HFFc6 (cell line): Measurements from ENCODE around the gene CALY. TPM values are rescaled to one million over a fixed set of nuclear protein-coding genes. Genes with fewer than 3 reads are reported as not detected.

Experiments used
- DNase-seq: peaks from one replicate; pipeline ENCODE4 v3.0.0-alpha.2; 2018
- H3K27ac Mint-ChIP-seq: 2 replicates; pipeline ENCODE4 v1.8.0; 2020; ENCODE audit warnings: mild to moderate bottlenecking, mixed read lengths
- H3K27me3 Mint-ChIP-seq: 2 replicates; pipeline ENCODE4 v1.8.0; 2021; ENCODE audit warnings: mild to moderate bottlenecking, moderate library complexity, mixed read lengths; ENCODE audit not compliant: insufficient read depth
- H3K36me3 Mint-ChIP-seq: 2 replicates; pipeline ENCODE4 v1.8.0; 2021; ENCODE audit warnings: low read depth, mixed read lengths
- H3K4me1 Mint-ChIP-seq: 2 replicates; pipeline ENCODE4 v1.8.0; 2020; ENCODE audit warnings: low read depth, mixed read lengths
- H3K4me3 Mint-ChIP-seq: 2 replicates; pipeline ENCODE4 v1.8.0; 2020; ENCODE audit warnings: mild to moderate bottlenecking, moderate library complexity, mixed read lengths
- H3K9me3 Mint-ChIP-seq: 2 replicates; pipeline ENCODE4 v1.8.0; 2020; ENCODE audit warnings: mild to moderate bottlenecking, mixed read lengths
- long read RNA-seq: library from polyadenylated mRNA; unstranded; transcript quantifications from one replicate; pipeline ENCODE4 v2.0.0, GENCODE V29; 2019
- total RNA-seq, 6 experiments: library from RNA; stranded (reverse); fragmentation: NEBNext Ultra II Directional; extraction: Animal tissue kit (Norgen Biotek cat#: 25700); gene quantifications; 2 replicates in 1 of 6; 3 replicates in 5 of 6; pipeline ENCODE4 v1.2.3, GENCODE V29; 2021
- TF ChIP-seq, protein P1 (sequence below): fragments of 200-600 bp; sonication (generic); IDR thresholded peaks from 2 replicates; pipeline ENCODE4 v1.5.0; 2021; ENCODE audit warnings: antibody characterized with exemption, mild to moderate bottlenecking

Gene CALY, protein sequence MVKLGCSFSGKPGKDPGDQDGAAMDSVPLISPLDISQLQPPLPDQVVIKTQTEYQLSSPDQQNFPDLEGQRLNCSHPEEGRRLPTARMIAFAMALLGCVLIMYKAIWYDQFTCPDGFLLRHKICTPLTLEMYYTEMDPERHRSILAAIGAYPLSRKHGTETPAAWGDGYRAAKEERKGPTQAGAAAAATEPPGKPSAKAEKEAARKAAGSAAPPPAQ
- under 1 TPM in 1 of 6 experiments, not detected in 5; 0.31 TPM for total RNA-seq
- long read RNA-seq, result 0 reads

DNA sequence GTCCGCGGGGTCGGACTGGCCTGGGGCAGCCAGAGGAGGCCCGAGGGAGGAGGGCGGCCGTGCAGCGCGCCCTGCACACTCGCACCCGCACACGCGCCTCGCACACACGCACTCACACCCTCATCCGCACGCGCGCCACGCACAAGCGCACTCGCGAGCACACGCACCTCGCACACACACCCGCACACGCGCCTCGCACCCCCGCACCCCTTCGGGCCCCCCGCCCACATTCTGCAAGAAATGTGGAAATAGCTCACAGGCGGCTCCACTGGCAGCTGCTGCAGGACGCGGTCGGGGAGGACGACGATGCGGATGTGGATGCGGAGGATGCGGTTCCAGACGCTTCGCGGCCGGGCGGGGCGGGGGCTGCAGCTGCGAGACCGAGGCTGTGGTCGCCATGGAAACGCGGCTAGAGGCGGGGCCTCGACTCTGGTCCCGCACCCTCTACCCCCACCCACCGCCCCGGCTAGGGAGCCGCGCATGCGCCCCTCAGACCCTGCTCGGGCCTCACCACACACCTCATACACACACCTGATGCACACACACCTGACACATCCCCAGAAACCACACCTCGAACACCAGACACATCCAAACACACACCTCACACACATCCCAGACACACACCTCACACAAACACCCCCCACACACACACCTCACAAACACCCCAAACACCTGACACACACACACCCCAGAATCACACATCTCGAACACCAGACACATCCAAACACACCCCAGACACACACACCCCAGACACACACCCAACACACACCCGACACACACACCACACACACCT lies at the start of gene CALY:
Gene CALY (minus strand): TSS at position 320 of the 793 bp plus-strand sequence. CDS start 7,907 bp downstream, outside the sequence.
- no peak for DNase-seq

DNA sequence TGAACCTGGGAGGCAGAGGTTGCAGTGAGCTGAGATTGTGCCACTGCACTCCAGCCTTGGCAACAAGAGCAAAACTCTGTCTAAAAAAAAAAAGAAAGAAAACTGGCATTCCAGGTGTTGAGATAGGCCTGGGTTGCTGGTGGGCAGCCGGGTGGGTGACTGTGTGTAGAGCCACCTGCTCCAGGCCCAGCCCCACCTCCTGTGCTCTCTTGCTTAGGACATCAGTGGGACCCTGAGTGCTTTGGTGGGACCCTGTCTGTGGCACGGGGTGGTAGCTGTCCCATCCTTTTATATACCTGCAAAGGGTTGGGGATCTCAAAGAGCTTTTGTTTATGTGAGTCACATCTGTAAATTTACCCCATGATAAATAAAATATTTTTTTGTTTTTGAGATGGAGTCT lies 48.5 kb upstream of the CALY start:
- no peak for DNase-seq
- Mint-ChIP-seq H3K9me3 (no peaks in the 10 kb centered on the region), H3K36me3 (no peaks in the 10 kb centered on the region; the same call in none of the 2 replicates), H3K27me3 (no peaks in the 10 kb centered on the region), H3K27ac (no peak overlapping the region), H3K4me1 (peaks cover 2% of the 10 kb centered on the region; the same call in 1 of the 2 replicates), H3K4me3 (no peak overlapping the region)
- TF ChIP-seq, protein P1, sequence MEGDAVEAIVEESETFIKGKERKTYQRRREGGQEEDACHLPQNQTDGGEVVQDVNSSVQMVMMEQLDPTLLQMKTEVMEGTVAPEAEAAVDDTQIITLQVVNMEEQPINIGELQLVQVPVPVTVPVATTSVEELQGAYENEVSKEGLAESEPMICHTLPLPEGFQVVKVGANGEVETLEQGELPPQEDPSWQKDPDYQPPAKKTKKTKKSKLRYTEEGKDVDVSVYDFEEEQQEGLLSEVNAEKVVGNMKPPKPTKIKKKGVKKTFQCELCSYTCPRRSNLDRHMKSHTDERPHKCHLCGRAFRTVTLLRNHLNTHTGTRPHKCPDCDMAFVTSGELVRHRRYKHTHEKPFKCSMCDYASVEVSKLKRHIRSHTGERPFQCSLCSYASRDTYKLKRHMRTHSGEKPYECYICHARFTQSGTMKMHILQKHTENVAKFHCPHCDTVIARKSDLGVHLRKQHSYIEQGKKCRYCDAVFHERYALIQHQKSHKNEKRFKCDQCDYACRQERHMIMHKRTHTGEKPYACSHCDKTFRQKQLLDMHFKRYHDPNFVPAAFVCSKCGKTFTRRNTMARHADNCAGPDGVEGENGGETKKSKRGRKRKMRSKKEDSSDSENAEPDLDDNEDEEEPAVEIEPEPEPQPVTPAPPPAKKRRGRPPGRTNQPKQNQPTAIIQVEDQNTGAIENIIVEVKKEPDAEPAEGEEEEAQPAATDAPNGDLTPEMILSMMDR, result no peak

More for the DNA sequence above, at the start of gene CALY:
- Mint-ChIP-seq H3K36me3 (no peaks in the 10 kb centered on the region), H3K27me3 (peaks cover 35% of the 10 kb centered on the region), H3K4me1 (no peaks in the 10 kb centered on the region), H3K9me3 (no peaks in the 10 kb centered on the region), H3K27ac (no peak within 1 kb of the TSS), H3K4me3 (no peak within 1 kb of the TSS)
- TF ChIP-seq, protein P1, result no peak

DNA sequence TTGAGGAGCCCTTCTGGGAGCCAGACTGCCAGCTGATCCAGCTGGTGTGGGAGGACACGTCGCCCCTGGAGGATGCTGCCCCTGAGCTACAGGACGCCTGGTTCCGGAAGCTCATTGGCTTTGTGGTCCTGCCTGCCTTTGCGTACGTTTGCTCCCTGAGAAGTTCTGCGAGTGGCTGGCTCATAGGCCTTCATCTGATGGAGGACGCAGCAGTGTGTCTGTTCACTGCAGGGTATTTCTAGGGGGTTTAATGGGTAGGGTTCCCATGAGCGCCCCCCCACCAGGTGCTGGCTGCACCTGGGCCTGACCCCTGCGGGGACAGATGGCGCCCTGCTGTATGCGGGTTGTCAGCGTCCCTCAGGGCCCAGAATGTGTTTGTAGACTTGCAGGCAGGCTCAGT lies 47.4 kb upstream of the CALY start:
- no peaks in the 10 kb centered on the region for H3K4me1 Mint-ChIP-seq
- H3K36me3 Mint-ChIP-seq, result no peaks in the 10 kb centered on the region; the same call in none of the 2 replicates
- DNase-seq, result no peak
- no peak overlapping the region for H3K27ac Mint-ChIP-seq
- H3K4me3 Mint-ChIP-seq, result no peak overlapping the region
- TF ChIP-seq, protein P1, result no peak
- no peaks in the 10 kb centered on the region for H3K9me3 Mint-ChIP-seq
- no peaks in the 10 kb centered on the region for H3K27me3 Mint-ChIP-seq

DNA sequence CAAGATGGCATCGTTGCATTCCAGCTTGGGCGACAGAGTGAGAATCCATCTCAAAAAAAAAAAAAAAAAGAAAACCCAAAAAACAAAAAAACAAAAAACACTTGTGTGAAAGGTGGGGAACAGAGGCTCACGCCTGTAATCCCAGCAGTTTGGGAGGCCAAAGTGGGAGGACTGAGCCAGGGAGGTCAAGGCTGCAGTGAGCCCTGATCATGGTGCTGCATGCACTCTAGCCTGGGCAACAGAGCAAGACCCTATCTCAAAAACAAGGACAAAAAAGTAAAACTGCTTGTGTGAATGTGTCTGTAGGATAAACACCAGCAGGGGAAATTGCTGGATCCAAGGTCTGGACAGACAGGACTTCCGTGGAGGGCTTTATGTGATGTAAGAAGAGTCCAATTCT lies 46.9 kb upstream of the CALY start:
- no peaks in the 10 kb centered on the region for H3K9me3 Mint-ChIP-seq
- no peak for DNase-seq
- TF ChIP-seq, protein P1, result no peak
- no peak overlapping the region for H3K4me3 Mint-ChIP-seq
- no peaks in the 10 kb centered on the region; the same call in none of the 2 replicates for H3K36me3 Mint-ChIP-seq
- no peaks in the 10 kb centered on the region for H3K4me1 Mint-ChIP-seq
- no peak overlapping the region for H3K27ac Mint-ChIP-seq
- no peaks in the 10 kb centered on the region for H3K27me3 Mint-ChIP-seq

DNA sequence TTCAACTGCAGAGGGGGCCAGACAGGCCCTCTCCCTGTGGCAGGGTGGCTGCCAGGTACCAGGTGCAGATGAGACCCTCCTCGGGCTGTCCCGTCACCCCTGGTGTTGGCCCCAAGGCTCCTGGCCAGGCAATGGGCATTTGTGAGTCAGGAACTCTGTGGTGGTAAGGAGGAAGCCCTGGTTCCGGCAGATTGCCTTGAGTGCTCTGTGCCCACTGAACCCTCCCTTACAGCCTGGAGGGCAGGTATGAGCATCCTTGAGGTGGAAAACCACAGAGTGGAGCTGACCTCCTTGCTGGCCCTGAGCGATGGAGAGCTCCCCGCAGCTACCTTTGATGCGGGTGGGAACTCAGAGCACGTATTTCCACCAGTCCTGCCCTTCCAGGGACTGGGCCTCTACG lies 44.3 kb upstream of the CALY start:
- no peak for DNase-seq
- no peaks in the 10 kb centered on the region for H3K27me3 Mint-ChIP-seq
- TF ChIP-seq, protein P1, result no peak
- H3K4me1 Mint-ChIP-seq, result no peaks in the 10 kb centered on the region
- no peaks in the 10 kb centered on the region for H3K9me3 Mint-ChIP-seq
- no peak overlapping the region for H3K27ac Mint-ChIP-seq
- no peak overlapping the region for H3K4me3 Mint-ChIP-seq
- H3K36me3 Mint-ChIP-seq, result no peaks in the 10 kb centered on the region; the same call in none of the 2 replicates
